H1 (cell line): ENCODE data around the gene KIF21A. TPM values are rescaled to one million over a fixed set of nuclear protein-coding genes. Genes with fewer than 3 reads are reported as not detected.
A peak's percentile ranks its signal among the peaks of the same experiment; 100 is the strongest.

Source experiments
- CTCF ChIA-PET: fragments of 300-600 bp; sonication (Branson Sonifier 250); formaldehyde crosslinking; loops from one replicate; lab custom pipeline; 2021; ENCODE audit not compliant: partially characterized antibody; lab: Charles Lee
- POLR2A ChIA-PET: fragments of 300-600 bp; sonication (Branson Sonifier 250); formaldehyde crosslinking; loops from one replicate; lab custom pipeline; 2021; ENCODE audit warnings: inconsistent platforms; ENCODE audit not compliant: partially characterized antibody; lab: Charles Lee
- DNase-seq, 2 experiments: peaks; one replicate each; pipeline versions ENCODE4 v3.0.0 to v3.0.0-alpha.2; 2010 to 2022; ENCODE audit warnings: low spot score in 2 of 2, low read depth in 1 of 2, mixed read lengths in 1 of 2
- FAIRE-seq: peaks from 2 replicates; lab custom pipeline; 2011; peaks lifted over from hg19 to GRCh38; lab: Jason Lieb, UNC
- H2AFZ ChIP-seq: 2 replicates; pipeline ENCODE4 v1.8.1; 2012; ENCODE audit warnings: low read length, inconsistent platforms
- H2AK5ac ChIP-seq: 2 replicates; pipeline ENCODE4 v1.6.1; 2013; ENCODE audit warnings: low read depth, low read length
- H2BK120ac ChIP-seq: replicated peaks from 2 replicates; pipeline ENCODE3; 2013; ENCODE audit warnings: low read depth, low read length, inconsistent platforms
- H2BK12ac ChIP-seq: 2 replicates; pipeline ENCODE4 v1.6.1; 2013; ENCODE audit warnings: low read depth, low read length
- H2BK15ac ChIP-seq: 2 replicates; pipeline ENCODE4 v1.6.1; 2013; ENCODE audit warnings: low read length
- H2BK20ac ChIP-seq: 2 replicates; pipeline ENCODE4 v1.6.1; 2013; ENCODE audit warnings: low read length
- H2BK5ac ChIP-seq: 2 replicates; pipeline ENCODE4 v1.6.1; 2013; ENCODE audit warnings: low read depth, low read length
- H3K14ac ChIP-seq: 2 replicates; pipeline ENCODE4 v1.6.1; 2013; ENCODE audit warnings: inconsistent platforms; ENCODE audit not compliant: insufficient read length
- H3K18ac ChIP-seq: 2 replicates; pipeline ENCODE4 v1.6.1; 2013; ENCODE audit warnings: low read length; ENCODE audit errors: extremely low read depth
- H3K23ac ChIP-seq: 2 replicates; pipeline ENCODE4 v1.6.1; 2013; ENCODE audit warnings: inconsistent platforms; ENCODE audit not compliant: insufficient read length
- H3K23me2 ChIP-seq: 2 replicates; pipeline ENCODE4 v1.6.1; 2013; ENCODE audit warnings: low read depth, low read length
- H3K27ac ChIP-seq: 2 replicates; pipeline ENCODE4 v1.6.1; 2011; ENCODE audit warnings: low read depth, low read length, inconsistent platforms
- H3K27me3 ChIP-seq, 4 experiments: replicated peaks in 1 of 4; 1 replicate in 1 of 4; 2 replicates in 3 of 4; pipeline versions ENCODE4 v1.6.1 to v1.8.1; 2011 to 2013; ENCODE audit warnings: low read length in 3 of 4, mild to moderate bottlenecking in 3 of 4, inconsistent platforms in 2 of 4, mixed read lengths in 2 of 4, moderate library complexity in 1 of 4; ENCODE audit not compliant: control insufficient read depth in 3 of 4, insufficient read depth in 3 of 4; ENCODE audit errors: extremely low read depth in 1 of 4
- H3K36me3 ChIP-seq, 4 experiments: 2 replicates each; pipeline versions ENCODE4 v1.6.1 to v1.8.1; 2011 to 2013; ENCODE audit warnings: mild to moderate bottlenecking in 4 of 4, low read length in 3 of 4, moderate library complexity in 2 of 4, control low read depth in 1 of 4, inconsistent platforms in 1 of 4; ENCODE audit not compliant: insufficient read depth in 4 of 4, control insufficient read depth in 2 of 4
- H3K4ac ChIP-seq: replicated peaks from 2 replicates; pipeline ENCODE3; 2013; ENCODE audit warnings: low read length, low read depth, mixed read lengths, inconsistent platforms; ENCODE audit not compliant: insufficient read length
- H3K4me1 ChIP-seq, 4 experiments: replicated peaks in 1 of 4; 1 replicate in 1 of 4; 2 replicates in 3 of 4; pipeline versions ENCODE4 v1.6.1 to v1.8.1; 2011 to 2013; ENCODE audit warnings: low read length in 3 of 4, inconsistent platforms in 2 of 4, mixed read lengths in 1 of 4; ENCODE audit not compliant: insufficient read depth in 4 of 4, control insufficient read depth in 3 of 4
- H3K4me2 ChIP-seq, 2 experiments: 2 replicates each; pipeline versions ENCODE4 v1.6.1 to v1.8.1; 2011 to 2013; ENCODE audit warnings: low read depth in 2 of 2, low read length in 2 of 2, control low read depth in 1 of 2, inconsistent platforms in 1 of 2, mild to moderate bottlenecking in 1 of 2; ENCODE audit not compliant: insufficient read depth in 1 of 2
- H3K4me3 ChIP-seq, 4 experiments: fragments of 200-600, 300-600 bp in 1 of 4; sonication (generic), shearing (Covaris generic), sonication (Bioruptor Twin) in 1 of 4; 2 replicates each; pipeline versions ENCODE4 v1.5.1 to v1.8.1; 2011 to 2016; ENCODE audit warnings: low read length in 4 of 4, low read depth in 3 of 4, control low read depth in 2 of 4, inconsistent platforms in 2 of 4, mild to moderate bottlenecking in 2 of 4, mixed read lengths in 1 of 4, moderate library complexity in 1 of 4; ENCODE audit not compliant: insufficient read depth in 2 of 4; ENCODE audit errors: extremely low read depth in 1 of 4
- H3K56ac ChIP-seq: replicated peaks from 2 replicates; pipeline ENCODE3; 2013; ENCODE audit warnings: low read depth, mild to moderate bottlenecking, mixed read lengths, low read length, inconsistent platforms; ENCODE audit not compliant: insufficient read length
- H3K79me1 ChIP-seq: 2 replicates; pipeline ENCODE4 v1.6.1; 2013; ENCODE audit warnings: low read depth, low read length, control low read depth
- H3K79me2 ChIP-seq, 2 experiments: 2 replicates each; pipeline versions ENCODE4 v1.6.1 to v1.8.1; 2012 to 2013; ENCODE audit warnings: low read length in 2 of 2, mild to moderate bottlenecking in 2 of 2, inconsistent platforms in 1 of 2; ENCODE audit not compliant: insufficient read depth in 2 of 2, control insufficient read depth in 1 of 2
- H3K9ac ChIP-seq, 4 experiments: replicated peaks in 1 of 4; 1 replicate in 1 of 4; 2 replicates in 3 of 4; pipeline versions ENCODE4 v1.6.1 to v1.8.1; 2011 to 2013; ENCODE audit warnings: low read depth in 3 of 4, low read length in 3 of 4, control low read depth in 2 of 4, mild to moderate bottlenecking in 2 of 4, moderate library complexity in 2 of 4, inconsistent platforms in 1 of 4; ENCODE audit errors: extremely low read depth in 1 of 4
- H3K9me3 ChIP-seq, 2 experiments: 2 replicates each; pipeline versions ENCODE4 v1.6.1 to v1.8.1; 2012 to 2013; ENCODE audit warnings: mild to moderate bottlenecking in 2 of 2, moderate library complexity in 2 of 2, control low read depth in 1 of 2, inconsistent platforms in 1 of 2, low read depth in 1 of 2, low read length in 1 of 2, mixed read lengths in 1 of 2; ENCODE audit not compliant: insufficient read depth in 2 of 2
- H4K20me1 ChIP-seq, 2 experiments: replicated peaks in 1 of 2; 2 replicates each; pipeline versions ENCODE3 to v1.8.1; 2011 to 2013; ENCODE audit warnings: inconsistent platforms in 2 of 2, low read length in 2 of 2, mild to moderate bottlenecking in 1 of 2; ENCODE audit not compliant: insufficient read depth in 2 of 2, control insufficient read depth in 1 of 2
- H4K5ac ChIP-seq: 2 replicates; pipeline ENCODE4 v1.6.1; 2013; ENCODE audit warnings: low read length, low read depth, mixed read lengths, inconsistent platforms; ENCODE audit not compliant: insufficient read length
- H4K8ac ChIP-seq: 2 replicates; pipeline ENCODE4 v1.8.0; 2013; ENCODE audit warnings: mild to moderate bottlenecking, moderate library complexity, low read length, inconsistent platforms; ENCODE audit not compliant: insufficient read depth; ENCODE audit errors: extremely low read depth
- H4K91ac ChIP-seq: replicated peaks from 2 replicates; pipeline ENCODE3; 2013; ENCODE audit warnings: low read length, mixed read lengths, inconsistent platforms; ENCODE audit not compliant: insufficient read length
- ATF3 ChIP-seq: IDR thresholded peaks from 2 replicates; pipeline ENCODE4 v1.6.1; 2011; ENCODE audit warnings: low read depth, mild to moderate bottlenecking, low read length; ENCODE audit not compliant: insufficient read depth
- CBX5 ChIP-seq: fragments of 300-800, 300-1000 bp; sonication (generic); IDR thresholded peaks from 2 replicates; pipeline ENCODE4 v1.7.1; 2016; ENCODE audit warnings: antibody characterized with exemption, low read length, low read depth
- FOSL1 ChIP-seq: IDR thresholded peaks from 2 replicates; pipeline ENCODE4 v1.6.1; 2011; ENCODE audit warnings: mild to moderate bottlenecking, low read depth, low read length, moderate library complexity; ENCODE audit not compliant: insufficient read depth
- JUN ChIP-seq: IDR thresholded peaks from 2 replicates; pipeline ENCODE4 v1.6.1; 2011; ENCODE audit warnings: low read depth, mild to moderate bottlenecking, improper control_type of control experiment, low read length
- MAX ChIP-seq: IDR thresholded peaks from 2 replicates; pipeline ENCODE4 v1.6.1; 2012; ENCODE audit warnings: inconsistent platforms
- RXRA ChIP-seq: IDR thresholded peaks from 2 replicates; pipeline ENCODE4 v1.6.1; 2011; ENCODE audit warnings: low read depth, mild to moderate bottlenecking, low read length, moderate library complexity; ENCODE audit not compliant: insufficient read depth
- SIX5 ChIP-seq: IDR thresholded peaks from 2 replicates; pipeline ENCODE4 v1.6.1; 2011; ENCODE audit warnings: mild to moderate bottlenecking, low read depth, low read length
- SUZ12 ChIP-seq: fragments of 200-600 bp; sonication (generic); IDR thresholded peaks from 2 replicates; pipeline ENCODE4 v1.6.1; 2012; ENCODE audit warnings: mild to moderate bottlenecking, inconsistent platforms, low read length, moderate library complexity, mixed read lengths
- TBP ChIP-seq: IDR thresholded peaks from 2 replicates; pipeline ENCODE4 v1.6.1; 2011; ENCODE audit warnings: low read depth, low read length, improper control_type of control experiment
- TCF12 ChIP-seq: IDR thresholded peaks from 2 replicates; pipeline ENCODE4 v1.6.1; 2011; ENCODE audit warnings: low read depth, mild to moderate bottlenecking, low read length
- TEAD4 ChIP-seq: IDR thresholded peaks from 2 replicates; pipeline ENCODE4 v1.6.1; 2012; ENCODE audit warnings: low read depth, low read length, inconsistent platforms, mixed read lengths
- YY1 ChIP-seq: IDR thresholded peaks from 2 replicates; pipeline ENCODE4 v1.6.1; 2011; ENCODE audit warnings: low read depth, mild to moderate bottlenecking, low read length
- whole genome bisulfite sequencing, 2 experiments: shearing (Covaris generic) in 1 of 2; methylation state at CpG; one replicate each; pipeline versions ENCODE4 v1.1.6 to v1.1.7; 2013 to 2015; ENCODE audit warnings: low lambda C conversion rate in 2 of 2, mixed read lengths in 2 of 2, inconsistent platforms in 1 of 2, low coverage in 1 of 2, missing lambda C conversion rate in 1 of 2; ENCODE audit not compliant: insufficient replicate concordance in 2 of 2, insufficient coverage in 1 of 2, insufficient read length in 1 of 2; ENCODE audit errors: extremely low coverage in 1 of 2, missing lambda C conversion rate in 1 of 2; 5-methylcytosine and 5-hydroxymethylcytosine counted together
- polyA plus RNA-seq, 7 experiments: library from polyadenylated mRNA; depleted of rRNA in 3 of 7; stranded (reverse) in 5 of 7; unstranded in 2 of 7; fragments of >200 nt in 5 of 7; fragments of 200-250 nt in 2 of 7; gene quantifications; 1 replicate in 5 of 7; 2 replicates in 1 of 7; 4 replicates in 1 of 7; pipeline versions ENCODE4 v1.2.1 to v1.2.3, GENCODE V29; 2011 to 2013; ENCODE audit warnings: missing spikeins in 2 of 7, mixed read lengths in 2 of 7
- total RNA-seq: library from RNA; stranded (reverse); fragmentation: NEBNext Ultra II Directional; extraction: Animal tissue kit (Norgen Biotek cat#: 25700); gene quantifications from 2 replicates; pipeline ENCODE4 v1.2.1, GENCODE V29; 2021

The KIF21A gene
- total and polyA plus RNA-seq, 2 of the 8 experiments (the other 6 are each of a cell fraction or from before 2014, with no cell fraction given) = 10.0 to 26.0 TPM

DNA sequence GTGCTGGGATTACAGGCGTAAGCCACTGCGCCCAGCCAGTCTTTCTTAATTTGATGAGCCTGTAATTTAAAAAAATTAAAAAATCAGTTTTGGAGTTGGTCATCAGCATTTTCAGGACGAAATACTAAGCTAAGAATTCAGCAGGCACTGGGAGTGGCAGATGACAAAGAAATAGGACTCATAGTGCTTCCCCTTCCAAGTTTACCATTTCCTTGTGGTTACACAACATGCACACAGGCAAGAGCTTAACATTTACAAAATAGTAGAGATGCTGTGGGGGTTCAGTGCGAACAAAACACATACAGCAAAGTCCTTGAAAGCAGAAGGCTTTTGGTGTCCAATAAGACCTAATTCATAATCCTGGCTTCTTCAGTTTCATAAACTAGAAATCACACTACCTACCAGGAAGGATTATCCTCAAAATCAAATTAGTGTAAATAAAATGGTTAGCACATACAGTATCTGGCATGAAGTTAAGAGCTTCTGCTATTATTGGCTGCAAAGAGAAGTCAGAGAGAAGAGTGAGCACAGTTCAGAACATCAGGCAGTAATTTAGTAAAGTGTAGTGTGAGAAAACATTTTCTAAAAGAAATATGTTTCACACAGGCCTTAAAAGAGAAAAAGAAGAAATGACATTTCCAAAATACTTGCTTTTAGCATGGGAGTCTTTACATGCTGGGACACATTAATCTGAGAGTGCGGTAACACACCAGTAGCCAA lies 22.2 kb upstream of the KIF21A start:
- no peak overlapping the region for H4K5ac ChIP-seq
- 83% methylated on average over 5 of the region's 5 CpGs; no CpG with 5 or more reads in 1 of the 2 experiments for WGBS, 2 experiments
- H3K23me2 ChIP-seq = no peaks in the 10 kb centered on the region
- H3K9ac ChIP-seq = no peak overlapping the region
- H2BK20ac ChIP-seq = no peak overlapping the region
- no peak overlapping the region for H3K56ac ChIP-seq
- H2BK5ac ChIP-seq = no peak overlapping the region
- H3K4me1 ChIP-seq = no peaks in the 10 kb centered on the region
- no peak overlapping the region for H2AK5ac ChIP-seq
- ChIA-PET CTCF (interaction anchor here (0.6 kb wide), 1 partner anchor 131 kb away, joined by 3 read pairs; no protein-coding TSS in a partner anchor), POLR2A (no interaction called here)
- peak overlapping the region; percentile 41; the same call in 1 of the 2 replicates for H2AFZ ChIP-seq
- no peaks in the 10 kb centered on the region for H4K20me1 ChIP-seq
- H3K23ac ChIP-seq = no peak overlapping the region
- no peaks in the 10 kb centered on the region for H3K79me1 ChIP-seq
- H3K14ac ChIP-seq = no peak overlapping the region
- no peak for DNase-seq
- FAIRE-seq = peak; percentile 48
- no peak overlapping the region for H3K18ac ChIP-seq
- H2BK15ac ChIP-seq = no peak overlapping the region
- H3K27ac ChIP-seq = no peak overlapping the region
- no peak overlapping the region for H2BK120ac ChIP-seq
- H2BK12ac ChIP-seq = no peak overlapping the region
- H3K4ac ChIP-seq = no peak overlapping the region
- no peak overlapping the region for H3K4me3 ChIP-seq
- H3K4me2 ChIP-seq = no peak overlapping the region
- no peaks in the 10 kb centered on the region for H3K27me3 ChIP-seq
- H3K9me3 ChIP-seq = no peaks in the 10 kb centered on the region
- no peaks in the 10 kb centered on the region for H3K36me3 ChIP-seq
- no peak overlapping the region for H4K91ac ChIP-seq
- no peak overlapping the region for H4K8ac ChIP-seq
- no peaks in the 10 kb centered on the region for H3K79me2 ChIP-seq
- TF ChIP-seq SIX5 (no peak), TBP (no peak), FOSL1 (no peak), MAX (no peak), YY1 (no peak), RXRA (no peak), ATF3 (no peak), CBX5 (no peak), TCF12 (no peak), SUZ12 (no peak), JUN (no peak), TEAD4 (no peak)
- TF ChIP-seq, all 59 proteins: peak for 0
